ENCODE data around the gene TCL1B. TPM values are rescaled to one million over a fixed set of nuclear protein-coding genes. Genes with fewer than 3 reads are reported as not detected.

TCL1B gene
- total RNA-seq, 1 experiment from 2014 or later: not detected

GRCh38 chr14:95656634-95657033 is 29.6 kb upstream of the TCL1B start:
- H3K4me1 Mint-ChIP-seq (ENCODE audit: low read depth, unreplicated experiment): peaks cover 9% of the 10 kb centered on the region
- TF ChIP-seq, protein P1, sequence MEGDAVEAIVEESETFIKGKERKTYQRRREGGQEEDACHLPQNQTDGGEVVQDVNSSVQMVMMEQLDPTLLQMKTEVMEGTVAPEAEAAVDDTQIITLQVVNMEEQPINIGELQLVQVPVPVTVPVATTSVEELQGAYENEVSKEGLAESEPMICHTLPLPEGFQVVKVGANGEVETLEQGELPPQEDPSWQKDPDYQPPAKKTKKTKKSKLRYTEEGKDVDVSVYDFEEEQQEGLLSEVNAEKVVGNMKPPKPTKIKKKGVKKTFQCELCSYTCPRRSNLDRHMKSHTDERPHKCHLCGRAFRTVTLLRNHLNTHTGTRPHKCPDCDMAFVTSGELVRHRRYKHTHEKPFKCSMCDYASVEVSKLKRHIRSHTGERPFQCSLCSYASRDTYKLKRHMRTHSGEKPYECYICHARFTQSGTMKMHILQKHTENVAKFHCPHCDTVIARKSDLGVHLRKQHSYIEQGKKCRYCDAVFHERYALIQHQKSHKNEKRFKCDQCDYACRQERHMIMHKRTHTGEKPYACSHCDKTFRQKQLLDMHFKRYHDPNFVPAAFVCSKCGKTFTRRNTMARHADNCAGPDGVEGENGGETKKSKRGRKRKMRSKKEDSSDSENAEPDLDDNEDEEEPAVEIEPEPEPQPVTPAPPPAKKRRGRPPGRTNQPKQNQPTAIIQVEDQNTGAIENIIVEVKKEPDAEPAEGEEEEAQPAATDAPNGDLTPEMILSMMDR (IDR thresholded peaks at IDR 0.05; ENCODE audit: insufficient read depth in 1 of 2, low read depth in 1 of 2, low read length in 1 of 2, severe bottlenecking in 1 of 2, unreplicated experiment in 1 of 2): no peak
- no peaks in the 10 kb centered on the region for H3K9me3 ChIP-seq
- no peak overlapping the region for H3K4me3 ChIP-seq (ENCODE audit: low read depth, low read length)
- intact Hi-C loops (cut with micrococcal nuclease; ENCODE audit: unreplicated experiment): no loop called here
- H3K27me3 ChIP-seq (replicated peaks; ENCODE audit: control insufficient read depth, insufficient read depth, low read length): no peaks in the 10 kb centered on the region
- H3K27ac Mint-ChIP-seq (ENCODE audit: unreplicated experiment): no peak overlapping the region
- no peak for DNase-seq
- H3K4me3 Mint-ChIP-seq (ENCODE audit: unreplicated experiment): no peak overlapping the region
- no peaks in the 10 kb centered on the region for H3K36me3 Mint-ChIP-seq (ENCODE audit: insufficient read depth, unreplicated experiment)
- CTCF ChIA-PET: no interaction called here
- H3K27me3 Mint-ChIP-seq (ENCODE audit: insufficient read depth, unreplicated experiment): peaks cover 22% of the 10 kb centered on the region
- no peaks in the 10 kb centered on the region for H3K36me3 ChIP-seq (ENCODE audit: control insufficient read depth, insufficient read depth, low read length)
- POLR2A ChIA-PET: no interaction called here
- no peaks in the 10 kb centered on the region for H3K4me1 ChIP-seq
- BruUV-seq (replicated peaks): no TSS peak
- H3K9me3 Mint-ChIP-seq (ENCODE audit: unreplicated experiment): no peaks in the 10 kb centered on the region

DNA sequence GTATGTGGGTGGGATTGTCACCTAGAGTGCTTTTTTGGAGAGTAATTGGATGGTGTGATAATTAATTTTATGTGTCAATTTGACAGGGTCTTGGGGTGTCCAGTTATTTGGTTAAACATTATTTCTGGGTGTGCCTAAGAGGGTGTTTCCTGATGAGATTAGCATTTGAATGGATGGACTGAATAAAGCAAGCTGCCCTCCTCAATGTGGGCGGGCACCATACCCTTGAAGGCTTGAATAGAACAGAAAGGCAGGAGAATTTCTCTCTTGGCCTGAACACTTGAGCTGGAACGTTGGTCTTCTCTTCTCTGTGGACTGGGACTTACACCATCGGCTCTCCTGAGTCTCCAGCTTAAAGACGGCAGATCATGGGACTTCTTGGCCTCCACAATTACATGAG is 28.8 kb upstream of the TCL1B start:
- Mint-ChIP-seq H3K4me1 (ENCODE audit: low read depth, unreplicated experiment) (peaks cover 14% of the 10 kb centered on the region), H3K9me3 (ENCODE audit: unreplicated experiment) (no peaks in the 10 kb centered on the region), H3K4me3 (ENCODE audit: unreplicated experiment) (no peak overlapping the region), H3K27ac (ENCODE audit: unreplicated experiment) (no peak overlapping the region), H3K27me3 (ENCODE audit: insufficient read depth, unreplicated experiment) (peaks cover 22% of the 10 kb centered on the region), H3K36me3 (ENCODE audit: insufficient read depth, unreplicated experiment) (no peaks in the 10 kb centered on the region)
- Histone ChIP-seq H3K36me3 (ENCODE audit: control insufficient read depth, insufficient read depth, low read length) (no peaks in the 10 kb centered on the region), H3K4me1 (peaks cover 3% of the 10 kb centered on the region; the same call in 1 of the 2 replicates), H3K4me3 (ENCODE audit: low read depth, low read length) (no peak overlapping the region), H3K27me3 (replicated peaks; ENCODE audit: control insufficient read depth, insufficient read depth, low read length) (no peaks in the 10 kb centered on the region), H3K9me3 (no peaks in the 10 kb centered on the region)
- TF ChIP-seq, protein P1 (IDR thresholded peaks at IDR 0.05; ENCODE audit: insufficient read depth in 1 of 2, low read depth in 1 of 2, low read length in 1 of 2, severe bottlenecking in 1 of 2, unreplicated experiment in 1 of 2): no peak
- ChIA-PET CTCF (no interaction called here), POLR2A (no interaction called here)
- BruUV-seq (replicated peaks): no TSS peak
- DNase-seq: no peak
- intact Hi-C loops (cut with micrococcal nuclease; ENCODE audit: unreplicated experiment): no loop called here

GRCh38 chr14:95659293-95659989 is 26.8 kb upstream of the TCL1B start:
- Mint-ChIP-seq H3K27ac (ENCODE audit: unreplicated experiment) (no peak overlapping the region), H3K4me3 (ENCODE audit: unreplicated experiment) (no peak overlapping the region), H3K4me1 (ENCODE audit: low read depth, unreplicated experiment) (peaks cover 22% of the 10 kb centered on the region), H3K36me3 (ENCODE audit: insufficient read depth, unreplicated experiment) (no peaks in the 10 kb centered on the region), H3K27me3 (ENCODE audit: insufficient read depth, unreplicated experiment) (peaks cover 22% of the 10 kb centered on the region), H3K9me3 (ENCODE audit: unreplicated experiment) (no peaks in the 10 kb centered on the region)
- H3K4me1 ChIP-seq: peaks cover 11% of the 10 kb centered on the region
- CTCF ChIA-PET: no interaction called here
- no peaks in the 10 kb centered on the region for H3K9me3 ChIP-seq
- H3K36me3 ChIP-seq (ENCODE audit: control insufficient read depth, insufficient read depth, low read length): no peaks in the 10 kb centered on the region
- DNase-seq: no peak
- POLR2A ChIA-PET: no interaction called here
- intact Hi-C loops (cut with micrococcal nuclease; ENCODE audit: unreplicated experiment): no loop called here
- H3K27me3 ChIP-seq (replicated peaks; ENCODE audit: control insufficient read depth, insufficient read depth, low read length): no peaks in the 10 kb centered on the region
- H3K4me3 ChIP-seq (ENCODE audit: low read depth, low read length): no peak overlapping the region
- BruUV-seq (replicated peaks): no TSS peak
- TF ChIP-seq, protein P1 (IDR thresholded peaks at IDR 0.05; ENCODE audit: insufficient read depth in 1 of 2, low read depth in 1 of 2, low read length in 1 of 2, severe bottlenecking in 1 of 2, unreplicated experiment in 1 of 2): no peak
